Colonic mucosa (tissue), 4 donors: Measurements from ENCODE around the gene FBXW4. TPM values are rescaled to one million over a fixed set of nuclear protein-coding genes. Genes with fewer than 3 reads are reported as not detected.

ENCODE experiments used
- DNase-seq: peaks from one replicate; pipeline ENCODE4 v3.0.0-alpha.2; 2020
- H3K27ac ChIP-seq: fragments of 200-600 bp; one replicate; pipeline ENCODE4 v1.8.0; 2021
- H3K27me3 ChIP-seq: fragments of 200-600 bp; one replicate; pipeline ENCODE4 v1.8.0; 2021
- H3K36me3 ChIP-seq: fragments of 200-600 bp; one replicate; pipeline ENCODE4 v1.8.0; 2021
- H3K4me1 ChIP-seq: fragments of 200-600 bp; one replicate; pipeline ENCODE4 v1.8.0; 2021; ENCODE audit warnings: mild to moderate bottlenecking
- H3K4me3 ChIP-seq: fragments of 200-600 bp; one replicate; pipeline ENCODE4 v1.8.0; 2021
- H3K9ac ChIP-seq, 2 donors: one replicate each; pipeline ENCODE4 v1.7.0; 2013; ENCODE audit warnings: control low read depth in 2 of 2, low read depth in 2 of 2, low read length in 2 of 2
- H3K9me3 ChIP-seq: fragments of 200-600 bp; one replicate; pipeline ENCODE4 v1.8.0; 2021
- CTCF ChIP-seq: fragments of 200-600 bp; IDR thresholded peaks from one replicate; pipeline ENCODE4 v1.8.0; 2022; ENCODE audit warnings: antibody characterized with exemption, mild to moderate bottlenecking
- intact Hi-C: fragments of 100-400 bp; cut with DNase I; formaldehyde crosslinking; loops from one replicate; pipeline ENCODE4 v1.14.1; 2022
- total RNA-seq, 2 donors: library from RNA; stranded (reverse); fragmentation: NEBNext Ultra II Directional in 1 of 2; extraction: Animal tissue kit (Norgen Biotek cat#: 25700) in 1 of 2; gene quantifications; one replicate each; pipeline ENCODE4 v1.2.1, GENCODE V29; 2021
- donor health status: healthy.
- donor health status: DM: no; HTN: no; CAD: no.
- donor health status: DM: no; HTN: no; CAD: no.

FBXW4 gene
- total RNA-seq, 2 donors from 2014 or later = 42.5 to 60.7 TPM

GRCh38 chr10:101565370-101565900, 129.5 kb downstream of the FBXW4 start:
- Histone ChIP-seq H3K4me1 (peaks cover 6% of the 10 kb centered on the region), H3K9ac (no peak overlapping the region), H3K9me3 (no peaks in the 10 kb centered on the region), H3K27me3 (peaks cover 45% of the 10 kb centered on the region), H3K27ac (no peak overlapping the region), H3K36me3 (no peaks in the 10 kb centered on the region), H3K4me3 (no peak overlapping the region)
- peak; percentile 8 for DNase-seq
- intact Hi-C loops = loop anchor here (10.0 kb wide), 1 partner anchor 121 kb away; no protein-coding TSS in a partner anchor
- no peak for TF ChIP-seq CTCF

GRCh38 chr10:101564490-101564991, 130.4 kb downstream of the FBXW4 start:
- intact Hi-C loops = loop anchor here (10.0 kb wide), 1 partner anchor 120 kb away; no protein-coding TSS in a partner anchor
- Histone ChIP-seq H3K9me3 (no peaks in the 10 kb centered on the region), H3K9ac (no peak overlapping the region), H3K36me3 (no peaks in the 10 kb centered on the region), H3K27ac (no peak overlapping the region), H3K27me3 (peaks cover 41% of the 10 kb centered on the region), H3K4me1 (peaks cover 1% of the 10 kb centered on the region), H3K4me3 (no peak overlapping the region)
- TF ChIP-seq CTCF = no peak
- peak; percentile 3 for DNase-seq

GRCh38 chr10:101563497-101564040, 131.4 kb downstream of the FBXW4 start:
- Histone ChIP-seq H3K27me3 (peaks cover 33% of the 10 kb centered on the region), H3K9ac (no peak overlapping the region), H3K9me3 (no peaks in the 10 kb centered on the region), H3K4me1 (no peaks in the 10 kb centered on the region), H3K4me3 (no peak overlapping the region), H3K27ac (no peak overlapping the region), H3K36me3 (no peaks in the 10 kb centered on the region)
- no peak for TF ChIP-seq CTCF
- peak; percentile 8 for DNase-seq
- intact Hi-C loops = loop anchor here (10.0 kb wide), 1 partner anchor 119 kb away; no protein-coding TSS in a partner anchor

- Histone ChIP-seq H3K27ac (no peak overlapping the region), H3K9ac (no peak overlapping the region), H3K36me3 (no peaks in the 10 kb centered on the region), H3K4me3 (no peak overlapping the region), H3K4me1 (no peaks in the 10 kb centered on the region), H3K27me3 (peaks cover 31% of the 10 kb centered on the region), H3K9me3 (no peaks in the 10 kb centered on the region)
- DNase-seq = peak; percentile 9
- TF ChIP-seq CTCF = no peak
- intact Hi-C loops = loop anchor here (10.0 kb wide), 1 partner anchor 118 kb away; no protein-coding TSS in a partner anchor
Observed at GRCh38 chr10:101563007-101563406, 132.0 kb downstream of the FBXW4 start.

GRCh38 chr10:101562231-101562630, 132.7 kb downstream of the FBXW4 start:
- intact Hi-C loops = loop anchor here (10.0 kb wide), 1 partner anchor 117 kb away; no protein-coding TSS in a partner anchor
- DNase-seq = no peak
- Histone ChIP-seq H3K36me3 (no peaks in the 10 kb centered on the region), H3K4me1 (no peaks in the 10 kb centered on the region), H3K4me3 (no peak overlapping the region), H3K27ac (no peak overlapping the region), H3K9me3 (no peaks in the 10 kb centered on the region), H3K9ac (no peak overlapping the region), H3K27me3 (peaks cover 29% of the 10 kb centered on the region)
- TF ChIP-seq CTCF = no peak
